ENCODE measurements around the gene RBMS2. TPM values are rescaled to one million over a fixed set of nuclear protein-coding genes. Genes with fewer than 3 reads are reported as not detected.
A peak's percentile ranks its signal among the peaks of the same experiment; 100 is the strongest.
"Not testable (repeated sequence)": the region's sequence is repeated elsewhere in the genome, so short reads cannot be mapped to it uniquely, and the experiment has no call there.

Gene RBMS2
- total RNA-seq, 1 donor, result 7.5 TPM

GRCh38 chr12:56577248-56577647 is 55.6 kb downstream of the RBMS2 start:
- DNase-seq (ENCODE audit: low read depth in 2 of 3, low spot score in 2 of 3), result not testable (repeated sequence)

- DNase-seq (ENCODE audit: low read depth in 2 of 3, low spot score in 2 of 3), result no peak
These were observed 57.4 kb downstream of the RBMS2 start for GRCh38 chr12:56578983-56579546.

- peak in 2 of 3 donors; percentile 76 to 87 for DNase-seq (ENCODE audit: low read depth in 2 of 3, low spot score in 2 of 3)
These were observed 60.0 kb downstream of the RBMS2 start for GRCh38 chr12:56581418-56582145.

GRCh38 chr12:56585098-56585497 is 63.5 kb downstream of the RBMS2 start:
- no peak for DNase-seq (ENCODE audit: low read depth in 2 of 3, low spot score in 2 of 3)

- DNase-seq (ENCODE audit: low read depth in 2 of 3, low spot score in 2 of 3), result no peak
These were observed 68.2 kb downstream of the RBMS2 start for GRCh38 chr12:56589783-56590182.

GRCh38 chr12:56590237-56590830 is 68.7 kb downstream of the RBMS2 start:
- DNase-seq (ENCODE audit: low read depth in 2 of 3, low spot score in 2 of 3), result peak in 1 of 3 donors; percentile 58

- no peak for DNase-seq (ENCODE audit: low read depth in 2 of 3, low spot score in 2 of 3)
These were observed 69.5 kb downstream of the RBMS2 start for GRCh38 chr12:56591126-56591525.

GRCh38 chr12:56591961-56592360 is 70.3 kb downstream of the RBMS2 start:
- DNase-seq (ENCODE audit: low read depth in 2 of 3, low spot score in 2 of 3), result no peak

- DNase-seq (ENCODE audit: low read depth in 2 of 3, low spot score in 2 of 3), result peak; percentile 31 to 79 (median 58)
These were observed 72.4 kb downstream of the RBMS2 start for GRCh38 chr12:56593909-56594621.

- no peak for DNase-seq (ENCODE audit: low read depth in 2 of 3, low spot score in 2 of 3)
These were observed 75.2 kb downstream of the RBMS2 start for GRCh38 chr12:56596815-56597214.

- DNase-seq (ENCODE audit: low read depth in 2 of 3, low spot score in 2 of 3), result no peak
These were observed 77.4 kb downstream of the RBMS2 start for GRCh38 chr12:56599041-56599440.

GRCh38 chr12:56599797-56600196 is 78.2 kb downstream of the RBMS2 start:
- DNase-seq (ENCODE audit: low read depth in 2 of 3, low spot score in 2 of 3), result no peak

- DNase-seq (ENCODE audit: low read depth in 2 of 3, low spot score in 2 of 3), result no peak
These were observed 79.1 kb downstream of the RBMS2 start for GRCh38 chr12:56600753-56601152.

- peak in 2 of 3 donors; percentile 39 to 58 for DNase-seq (ENCODE audit: low read depth in 2 of 3, low spot score in 2 of 3)
These were observed 79.9 kb downstream of the RBMS2 start for GRCh38 chr12:56601503-56601902.

- no peak for DNase-seq (ENCODE audit: low read depth in 2 of 3, low spot score in 2 of 3)
These were observed 80.6 kb downstream of the RBMS2 start for GRCh38 chr12:56602239-56602638.

GRCh38 chr12:56604355-56604754 is 82.7 kb downstream of the RBMS2 start:
- no peak for DNase-seq (ENCODE audit: low read depth in 2 of 3, low spot score in 2 of 3)

- no peak for DNase-seq (ENCODE audit: low read depth in 2 of 3, low spot score in 2 of 3)
These were observed 93.0 kb downstream of the RBMS2 start for GRCh38 chr12:56614627-56615026.

- DNase-seq (ENCODE audit: low read depth in 2 of 3, low spot score in 2 of 3), result no peak
These were observed 94.6 kb downstream of the RBMS2 start for GRCh38 chr12:56616244-56616643.

- DNase-seq (ENCODE audit: low read depth in 2 of 3, low spot score in 2 of 3), result no peak
These were observed 95.3 kb downstream of the RBMS2 start for GRCh38 chr12:56616925-56617324.

GRCh38 chr12:56622535-56622934 is 100.9 kb downstream of the RBMS2 start:
- no peak for DNase-seq (ENCODE audit: low read depth in 2 of 3, low spot score in 2 of 3)

GRCh38 chr12:56626701-56627100 is 105.1 kb downstream of the RBMS2 start:
- DNase-seq (ENCODE audit: low read depth in 2 of 3, low spot score in 2 of 3), result peak in 1 of 3 donors; percentile 23

Data from hematopoietic multipotent progenitor cell (in vitro differentiated cells).